Measurements from ENCODE around the gene C1orf167. TPM values are rescaled to one million over a fixed set of nuclear protein-coding genes. Genes with fewer than 3 reads are reported as not detected.

The C1orf167 gene
- total and polyA plus RNA-seq, 2 of the 13 experiments (the other 11 are each of a cell fraction or from before 2014, with no cell fraction given): not detected

DNA sequence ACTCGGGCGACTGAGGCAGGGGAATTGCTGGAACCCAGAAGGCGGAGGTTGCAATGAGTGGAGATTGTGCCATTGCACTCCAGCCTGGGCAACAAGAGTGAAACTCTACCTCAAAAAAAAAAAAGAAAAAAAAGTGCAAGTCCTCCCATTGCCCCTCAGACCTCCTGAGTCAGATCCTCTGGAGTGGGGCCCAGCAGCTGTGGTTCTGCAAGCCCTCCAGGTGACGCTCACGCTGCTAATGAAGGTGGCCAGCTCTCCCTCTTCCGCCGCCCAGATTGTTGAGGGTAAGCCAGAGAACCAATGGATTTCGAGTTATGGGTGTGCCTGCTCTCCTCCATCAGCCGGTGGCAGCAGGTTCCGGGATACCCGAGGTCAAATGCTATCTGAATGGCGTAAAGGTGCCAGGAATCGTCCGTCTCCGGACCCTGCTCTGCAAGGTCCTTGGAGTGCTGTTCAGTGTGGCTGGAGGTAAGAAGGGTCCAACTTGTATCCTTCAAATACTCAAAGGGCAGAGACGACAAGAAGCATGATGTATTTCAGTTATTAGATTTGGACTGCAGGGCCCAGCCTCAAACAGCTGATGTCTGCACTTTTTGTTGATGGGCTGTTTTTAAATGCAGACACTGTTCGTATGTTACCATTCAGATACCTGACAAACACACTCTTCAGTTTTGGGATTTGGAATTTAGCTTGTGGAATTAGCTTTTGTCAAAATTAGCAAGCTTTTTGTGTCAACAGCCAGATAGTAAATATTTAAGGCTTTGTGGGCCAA, 61.6 kb downstream of the C1orf167 start:
- CTCF ChIA-PET (ENCODE audit: low intra/inter-chr PET ratio, low total read pairs): no interaction called here
- no peak overlapping the region for H2AFZ ChIP-seq (ENCODE audit: low read length)
- H3K9me3 ChIP-seq (ENCODE audit: low read length): no peaks in the 10 kb centered on the region
- H3K4me1 ChIP-seq (ENCODE audit: insufficient read depth, low read length): no peaks in the 10 kb centered on the region
- no peak overlapping the region for H3K4me2 ChIP-seq (ENCODE audit: low read depth, low read length)
- TF ChIP-seq, protein P1, sequence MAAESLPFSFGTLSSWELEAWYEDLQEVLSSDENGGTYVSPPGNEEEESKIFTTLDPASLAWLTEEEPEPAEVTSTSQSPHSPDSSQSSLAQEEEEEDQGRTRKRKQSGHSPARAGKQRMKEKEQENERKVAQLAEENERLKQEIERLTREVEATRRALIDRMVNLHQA (CRISPR knock-in tag; IDR thresholded peaks at IDR 0.05): no peak
- TF ChIP-seq POLR2AphosphoS2 (IDR thresholded peaks at IDR 0.05; ENCODE audit: low read depth, low read length) (no peak), MAFK (conservative IDR thresholded peaks at IDR 0.05 in 1 of 2, IDR thresholded peaks at IDR 0.05 in 1 of 2; ENCODE audit: low read length in 2 of 2) (peak; percentile 64 to 75), POLR2A (IDR thresholded peaks at IDR 0.05; ENCODE audit: insufficient read depth in 1 of 2, low read depth in 2 of 2, low read length in 2 of 2) (peak in 1 of 2 experiments; percentile 37; a peak in 1 of 4 replicates), MAFF (IDR thresholded peaks at IDR 0.05; ENCODE audit: low read depth, low read length) (peak; percentile 54; the same call in 1 of the 2 replicates), RBM22 (optimal IDR thresholded peaks at IDR 0.05; ENCODE audit: low read length) (peak; percentile 24)
- TF ChIP-seq, protein P2, sequence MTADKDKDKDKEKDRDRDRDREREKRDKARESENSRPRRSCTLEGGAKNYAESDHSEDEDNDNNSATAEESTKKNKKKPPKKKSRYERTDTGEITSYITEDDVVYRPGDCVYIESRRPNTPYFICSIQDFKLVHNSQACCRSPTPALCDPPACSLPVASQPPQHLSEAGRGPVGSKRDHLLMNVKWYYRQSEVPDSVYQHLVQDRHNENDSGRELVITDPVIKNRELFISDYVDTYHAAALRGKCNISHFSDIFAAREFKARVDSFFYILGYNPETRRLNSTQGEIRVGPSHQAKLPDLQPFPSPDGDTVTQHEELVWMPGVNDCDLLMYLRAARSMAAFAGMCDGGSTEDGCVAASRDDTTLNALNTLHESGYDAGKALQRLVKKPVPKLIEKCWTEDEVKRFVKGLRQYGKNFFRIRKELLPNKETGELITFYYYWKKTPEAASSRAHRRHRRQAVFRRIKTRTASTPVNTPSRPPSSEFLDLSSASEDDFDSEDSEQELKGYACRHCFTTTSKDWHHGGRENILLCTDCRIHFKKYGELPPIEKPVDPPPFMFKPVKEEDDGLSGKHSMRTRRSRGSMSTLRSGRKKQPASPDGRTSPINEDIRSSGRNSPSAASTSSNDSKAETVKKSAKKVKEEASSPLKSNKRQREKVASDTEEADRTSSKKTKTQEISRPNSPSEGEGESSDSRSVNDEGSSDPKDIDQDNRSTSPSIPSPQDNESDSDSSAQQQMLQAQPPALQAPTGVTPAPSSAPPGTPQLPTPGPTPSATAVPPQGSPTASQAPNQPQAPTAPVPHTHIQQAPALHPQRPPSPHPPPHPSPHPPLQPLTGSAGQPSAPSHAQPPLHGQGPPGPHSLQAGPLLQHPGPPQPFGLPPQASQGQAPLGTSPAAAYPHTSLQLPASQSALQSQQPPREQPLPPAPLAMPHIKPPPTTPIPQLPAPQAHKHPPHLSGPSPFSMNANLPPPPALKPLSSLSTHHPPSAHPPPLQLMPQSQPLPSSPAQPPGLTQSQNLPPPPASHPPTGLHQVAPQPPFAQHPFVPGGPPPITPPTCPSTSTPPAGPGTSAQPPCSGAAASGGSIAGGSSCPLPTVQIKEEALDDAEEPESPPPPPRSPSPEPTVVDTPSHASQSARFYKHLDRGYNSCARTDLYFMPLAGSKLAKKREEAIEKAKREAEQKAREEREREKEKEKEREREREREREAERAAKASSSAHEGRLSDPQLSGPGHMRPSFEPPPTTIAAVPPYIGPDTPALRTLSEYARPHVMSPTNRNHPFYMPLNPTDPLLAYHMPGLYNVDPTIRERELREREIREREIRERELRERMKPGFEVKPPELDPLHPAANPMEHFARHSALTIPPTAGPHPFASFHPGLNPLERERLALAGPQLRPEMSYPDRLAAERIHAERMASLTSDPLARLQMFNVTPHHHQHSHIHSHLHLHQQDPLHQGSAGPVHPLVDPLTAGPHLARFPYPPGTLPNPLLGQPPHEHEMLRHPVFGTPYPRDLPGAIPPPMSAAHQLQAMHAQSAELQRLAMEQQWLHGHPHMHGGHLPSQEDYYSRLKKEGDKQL (CRISPR knock-in tag; IDR thresholded peaks at IDR 0.05; ENCODE audit: low read depth): no peak
- intact Hi-C loops (cut with micrococcal nuclease; ENCODE audit: unreplicated experiment) (no loop called here), in situ Hi-C loops (cut with HindIII; ENCODE audit: extremely low pct_ligation_motif_present, low pct_unique_long_range_greater_than_20kb) (no loop called here)
- no peak overlapping the region for H3K27ac ChIP-seq (ENCODE audit: extremely low read length, insufficient read depth, low read length)
- H3K36me3 ChIP-seq (replicated peaks in 1 of 2; ENCODE audit: control insufficient read depth in 1 of 2, insufficient read depth in 2 of 2, low read length in 2 of 2): peaks cover 33 to 86% of the 10 kb centered on the region in 2 experiments
- H3K9ac ChIP-seq (ENCODE audit: insufficient read depth, low read depth, low read length): no peak overlapping the region
- no peak overlapping the region for H3K4me3 ChIP-seq (replicated peaks in 1 of 3; ENCODE audit: insufficient read depth in 1 of 3, low read depth in 2 of 3, low read length in 3 of 3)
- H4K20me1 ChIP-seq (ENCODE audit: insufficient read depth, low read length): no peaks in the 10 kb centered on the region
- H3K79me2 ChIP-seq (ENCODE audit: insufficient read depth, low read length): no peaks in the 10 kb centered on the region
- 92% methylated on average over 17 of the region's 17 CpGs for WGBS (ENCODE audit: low lambda C conversion rate)
- ATAC-seq (no peak), DNase-seq (ENCODE audit: low spot score) (no peak), FAIRE-seq (no peak)
- no TSS peak for BruUV-seq (replicated peaks)
- POLR2A ChIA-PET: interaction anchor here (0.8 kb wide), 1 partner anchor 85 kb away, joined by 5 read pairs; no protein-coding TSS in a partner anchor
- H3K27me3 ChIP-seq (ENCODE audit: control insufficient read depth in 1 of 2, insufficient read depth in 2 of 2, low read length in 2 of 2): no peaks in the 10 kb centered on the region

Measured in HepG2 (cell line).